IPS-NIHi7 (cell line): ENCODE measurements around the gene CEP63.

ENCODE experiments used
- DNase-seq: peaks from one replicate; pipeline ENCODE4 v3.0.0; 2012; ENCODE audit warnings: mixed read lengths; ENCODE audit errors: extremely low spot score

CEP63 gene

DNA sequence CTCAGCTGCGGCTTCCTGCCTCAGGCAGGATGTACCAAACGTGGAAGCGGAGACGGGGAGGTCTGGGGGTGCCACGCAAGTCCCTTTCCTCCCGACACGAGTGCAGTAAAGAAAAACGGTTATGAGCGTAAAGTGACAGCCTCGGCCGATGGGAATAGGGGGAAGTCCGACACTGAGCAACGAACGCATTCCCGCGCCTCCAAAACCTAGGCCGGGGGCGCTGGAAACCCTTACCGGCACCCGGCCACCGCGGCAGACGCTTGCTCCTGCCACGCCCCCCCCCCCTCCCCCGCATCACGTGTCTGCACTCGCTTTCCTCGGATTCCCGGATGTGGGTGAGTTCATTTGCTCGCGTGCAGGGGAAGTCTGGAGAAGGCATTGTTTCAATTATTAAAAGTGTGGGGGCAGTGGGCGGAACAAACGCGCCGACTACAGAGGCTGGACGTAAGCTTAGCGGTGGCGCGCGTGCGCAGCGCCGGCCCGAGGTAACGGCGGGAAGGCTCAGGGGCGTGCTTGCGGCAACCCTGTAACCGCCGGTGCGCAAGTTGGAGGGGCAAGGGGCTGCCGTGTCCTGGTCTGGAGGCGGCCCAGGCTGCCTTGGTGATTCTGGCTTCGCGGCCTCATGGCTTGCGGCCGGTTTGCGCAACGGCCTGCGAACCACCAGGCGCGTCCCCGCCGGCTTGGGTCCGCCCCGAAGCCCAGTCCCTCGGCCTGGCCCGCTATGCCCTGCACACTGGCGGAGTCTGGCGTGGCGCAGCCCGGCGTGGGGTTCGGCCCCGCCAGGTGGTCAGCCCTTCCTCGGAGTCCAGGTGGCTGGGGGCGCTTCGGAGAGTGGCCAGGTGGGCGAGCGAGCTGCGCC is at the start of gene CEP63, which contains the start of gene ANAPC13:
Gene CEP63 (plus strand): TSS at position 340 of the 859 bp plus-strand sequence. CDS start 9,264 bp downstream, outside the sequence.
Gene ANAPC13 (minus strand): TSS at position 268 of the 859 bp plus-strand sequence. CDS start 3,081 bp downstream, outside the sequence.
- peak; percentile 91 for DNase-seq

DNA sequence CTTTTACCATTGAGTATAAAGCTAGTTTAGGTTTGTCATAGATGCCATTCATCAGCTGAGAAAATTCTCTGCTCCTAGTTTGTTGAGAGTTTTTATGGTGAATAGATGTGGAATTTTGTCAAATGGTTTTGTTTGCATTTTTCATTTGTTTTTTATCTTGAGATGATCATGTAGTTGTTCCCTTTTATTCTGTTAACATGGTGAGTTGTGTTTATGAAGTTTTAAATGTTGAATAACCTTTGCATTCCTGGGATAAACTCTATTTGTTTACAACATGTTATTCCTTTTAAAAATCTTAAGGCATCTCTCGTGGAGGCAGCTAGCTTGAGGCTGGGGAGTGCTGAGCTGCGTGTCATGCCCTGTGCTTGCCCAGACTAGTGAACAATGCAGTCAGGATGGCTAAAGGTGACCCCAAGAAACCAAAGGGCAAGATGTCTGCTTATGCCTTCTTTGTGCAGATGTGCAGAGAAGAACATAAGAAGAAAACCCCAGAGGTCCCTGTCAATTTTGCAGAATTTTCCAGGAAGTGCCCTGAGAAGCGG is 48.6 kb upstream of the CEP63 start:
- DNase-seq = no peak

DNA sequence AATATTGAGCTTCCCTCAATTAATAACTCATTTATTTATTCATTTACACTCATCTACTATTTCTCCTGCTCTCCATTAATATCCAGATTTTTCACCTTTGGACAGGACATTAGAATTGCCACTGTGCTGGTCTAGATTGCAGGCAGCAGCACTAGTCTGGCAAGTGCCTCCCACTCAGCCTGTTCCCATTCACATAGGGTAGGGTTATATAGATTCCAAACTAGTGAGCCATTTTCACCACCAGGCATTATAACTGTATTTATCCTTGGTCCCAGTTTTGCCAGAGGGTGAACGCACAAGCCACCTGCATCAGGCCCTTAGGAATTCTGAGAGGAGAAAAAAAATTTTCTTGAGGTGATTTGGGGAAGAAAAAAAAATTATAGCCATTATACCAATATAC is 44.5 kb upstream of the CEP63 start:
- DNase-seq = no peak

DNA sequence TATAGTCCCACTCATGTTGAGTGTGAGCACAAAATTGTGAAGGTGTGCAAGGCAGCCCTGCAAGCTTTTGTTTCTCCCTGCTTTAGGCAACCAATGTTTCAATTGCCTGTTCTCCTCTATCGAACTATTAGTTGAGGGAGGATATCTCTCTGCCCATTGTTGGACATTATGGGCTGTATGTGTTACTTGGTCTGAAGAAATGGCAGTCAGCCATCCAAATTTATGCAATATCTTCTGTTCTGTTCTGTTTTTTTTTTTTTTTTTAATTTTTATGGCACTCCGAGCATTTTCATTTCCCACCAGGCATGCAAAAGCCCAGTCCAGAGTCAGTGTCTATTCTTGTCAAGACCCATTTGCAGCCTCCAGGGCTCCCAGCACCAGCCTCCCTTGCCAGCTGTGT is 44.0 kb upstream of the CEP63 start:
- DNase-seq = no peak

DNA sequence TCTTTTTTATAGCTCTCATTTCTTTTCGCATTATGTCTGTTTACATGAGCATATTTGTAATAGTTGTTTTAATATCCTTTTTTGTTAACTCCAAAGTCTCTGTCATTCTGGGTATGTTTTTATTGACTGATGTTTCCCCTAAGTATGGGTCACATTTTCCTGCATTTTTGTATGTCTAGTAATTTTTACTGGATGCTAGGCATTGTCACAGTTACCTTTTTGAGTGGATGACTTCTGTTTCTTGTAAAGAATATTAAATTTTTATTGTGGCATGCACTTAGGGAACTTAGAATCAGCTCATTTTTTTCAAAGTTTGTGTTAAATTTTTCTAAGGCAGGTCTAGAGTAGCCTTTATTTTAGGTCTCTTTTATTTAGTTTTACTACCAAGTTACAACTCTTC is 40.8 kb upstream of the CEP63 start:
- no peak for DNase-seq

DNA sequence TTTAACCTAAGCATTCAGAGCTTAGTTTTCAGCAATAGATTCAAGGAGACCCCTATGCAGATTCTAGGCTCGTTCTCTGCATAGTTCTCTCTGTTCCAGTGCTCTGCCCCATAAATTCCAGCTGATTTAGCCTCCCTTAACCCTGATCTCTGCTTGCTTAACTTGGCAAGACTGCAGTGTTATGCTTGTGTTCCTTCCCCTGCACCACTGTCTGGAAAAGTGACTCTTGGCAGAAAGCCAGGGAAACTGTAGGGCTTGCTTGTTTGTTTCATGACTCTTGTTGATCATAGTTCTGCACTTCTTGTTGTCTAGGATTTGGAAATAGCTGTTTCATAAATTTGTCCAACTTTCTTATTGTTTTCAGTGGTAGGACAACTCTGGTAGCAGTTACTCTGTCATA is 40.2 kb upstream of the CEP63 start:
- DNase-seq = no peak

DNA sequence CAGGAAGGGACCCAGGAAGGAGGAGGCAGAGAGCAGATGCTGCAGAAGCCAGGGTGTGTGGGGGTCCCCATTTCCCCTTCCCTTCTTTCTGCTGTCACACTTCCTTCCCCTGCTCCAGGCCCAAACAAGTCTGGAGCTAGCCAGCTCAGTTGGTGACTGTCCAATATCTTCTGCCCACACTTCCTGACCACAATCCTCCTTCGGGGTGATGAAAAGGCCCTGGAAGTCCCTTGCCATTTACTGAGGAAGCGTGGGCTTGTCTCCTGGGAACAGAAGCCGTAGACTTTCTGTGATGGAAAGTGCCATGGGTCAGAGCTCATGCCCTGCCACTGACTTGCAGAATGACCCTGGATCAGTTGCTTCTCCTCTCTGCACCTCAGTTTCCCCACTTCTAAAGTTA is 39.1 kb upstream of the CEP63 start:
- DNase-seq = no peak

DNA sequence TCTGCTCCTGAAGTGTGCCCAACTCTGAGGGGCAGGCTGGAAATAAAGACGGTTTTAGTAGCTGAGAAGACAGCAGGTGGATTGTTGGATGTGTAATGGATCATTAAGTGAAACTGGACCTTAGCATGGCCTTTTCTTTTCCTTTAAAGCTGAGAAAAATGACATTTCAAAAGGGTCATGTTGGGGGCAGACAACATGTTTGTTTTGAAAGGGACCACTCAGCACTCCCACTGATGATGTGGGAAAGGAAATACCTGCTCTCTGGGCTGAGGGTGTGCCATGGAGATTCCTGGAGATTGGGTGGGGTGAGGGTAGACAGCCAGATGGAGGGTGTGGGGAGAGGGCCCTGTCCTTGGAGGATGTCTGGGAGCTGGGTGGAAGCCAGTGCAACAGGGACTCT is 38.5 kb upstream of the CEP63 start:
- no peak for DNase-seq

DNA sequence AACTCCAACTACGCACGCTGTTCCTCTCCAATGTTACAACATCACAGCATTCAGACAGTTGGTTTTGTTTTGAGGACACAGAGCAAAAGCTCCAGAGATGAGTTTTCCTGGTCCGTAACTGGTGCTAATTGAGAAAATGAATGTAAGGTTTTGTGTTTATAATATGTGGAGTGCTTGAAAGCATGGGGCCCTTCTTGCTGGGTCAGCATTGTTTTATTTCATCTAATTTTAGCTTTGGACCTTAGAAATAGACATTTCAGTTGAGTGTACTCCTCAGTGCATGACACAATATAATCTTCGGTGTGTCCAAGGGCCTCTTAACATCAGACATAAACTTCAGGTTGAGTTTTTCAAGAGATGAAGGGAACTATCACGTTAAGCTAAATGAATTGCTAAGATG is 37.2 kb upstream of the CEP63 start:
- DNase-seq = no peak

GRCh38 chr3:134449277-134449676 is 36.6 kb upstream of the CEP63 start:
- peak; percentile 81 for DNase-seq

- no peak for DNase-seq
Observed at GRCh38 chr3:134449951-134450350, 35.9 kb upstream of the CEP63 start.

DNA sequence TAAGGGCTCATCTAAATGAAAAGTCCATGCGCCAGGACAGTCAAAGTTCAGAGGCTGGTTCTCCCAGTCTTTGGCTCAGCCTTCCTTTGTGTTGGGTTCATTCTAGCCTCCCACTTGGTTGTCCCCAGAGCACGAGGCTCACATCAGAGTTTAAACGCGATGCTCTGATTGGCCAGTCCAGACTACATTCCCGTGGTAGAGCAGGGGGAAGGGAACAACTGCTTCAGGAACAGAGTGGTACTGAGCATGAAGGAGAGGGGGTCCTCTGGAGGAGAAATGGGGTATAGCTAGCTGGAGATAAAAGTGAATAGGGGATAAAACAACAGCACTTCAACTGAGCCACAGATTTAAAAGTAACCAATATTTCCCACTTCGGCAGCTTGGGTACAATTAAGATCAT is 32.2 kb upstream of the CEP63 start:
- peak; percentile 79 for DNase-seq

DNA sequence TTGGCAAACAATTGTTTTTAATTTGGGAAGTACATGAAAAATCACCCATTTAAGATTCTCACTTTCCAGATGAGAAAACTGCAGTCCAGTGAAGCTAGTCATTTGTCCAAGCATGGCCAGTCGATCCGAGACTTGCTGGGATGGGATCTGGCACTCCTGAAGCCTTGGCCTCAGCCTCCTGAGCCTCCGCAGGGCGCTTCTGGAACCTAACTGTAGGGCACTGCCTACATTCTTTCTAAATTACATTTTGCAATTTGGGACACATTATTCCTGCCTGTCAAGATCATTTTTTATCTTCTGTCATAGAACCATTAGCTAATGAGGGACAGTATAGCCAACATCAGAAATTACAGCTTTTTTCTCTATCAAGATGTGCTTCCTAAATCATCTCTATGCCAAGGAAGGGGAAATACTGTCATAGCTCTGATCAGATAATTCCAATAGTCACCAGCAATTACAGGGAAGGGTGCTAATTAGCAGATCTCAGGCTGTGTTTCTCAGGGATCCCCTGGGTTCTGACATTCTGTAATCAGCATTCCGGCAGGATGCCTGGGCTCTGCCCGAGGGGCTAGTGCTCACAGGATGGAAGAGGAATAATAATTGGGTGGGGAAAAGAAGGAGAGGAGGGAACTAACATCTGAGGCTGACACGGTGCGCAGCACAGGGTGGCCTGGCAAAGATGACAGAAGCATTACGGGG is 28.3 kb upstream of the CEP63 start:
- no peak for DNase-seq

GRCh38 chr3:134458406-134458945 is 27.4 kb upstream of the CEP63 start:
- DNase-seq = no peak

DNA sequence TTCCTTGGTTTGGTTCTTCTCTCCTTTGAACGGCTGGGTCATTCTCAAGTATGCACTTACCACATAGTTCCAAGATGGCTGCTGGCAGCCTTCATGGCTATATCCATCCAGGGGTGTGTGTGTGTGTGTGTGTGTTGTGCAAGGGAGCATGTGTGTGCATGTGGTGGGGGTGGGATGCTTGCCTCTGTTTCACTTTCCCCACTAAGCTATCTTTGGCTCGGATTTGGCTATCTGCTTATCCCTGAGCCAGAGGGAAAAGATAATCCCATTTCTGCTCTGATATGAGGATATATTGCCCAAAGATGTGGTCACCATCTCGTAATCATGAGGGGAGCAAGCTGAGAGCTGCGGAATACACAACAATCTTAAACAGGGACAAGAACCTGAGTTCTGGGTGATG is 26.3 kb upstream of the CEP63 start:
- DNase-seq = no peak

GRCh38 chr3:134460965-134461364 is 24.9 kb upstream of the CEP63 start:
- DNase-seq = no peak

DNA sequence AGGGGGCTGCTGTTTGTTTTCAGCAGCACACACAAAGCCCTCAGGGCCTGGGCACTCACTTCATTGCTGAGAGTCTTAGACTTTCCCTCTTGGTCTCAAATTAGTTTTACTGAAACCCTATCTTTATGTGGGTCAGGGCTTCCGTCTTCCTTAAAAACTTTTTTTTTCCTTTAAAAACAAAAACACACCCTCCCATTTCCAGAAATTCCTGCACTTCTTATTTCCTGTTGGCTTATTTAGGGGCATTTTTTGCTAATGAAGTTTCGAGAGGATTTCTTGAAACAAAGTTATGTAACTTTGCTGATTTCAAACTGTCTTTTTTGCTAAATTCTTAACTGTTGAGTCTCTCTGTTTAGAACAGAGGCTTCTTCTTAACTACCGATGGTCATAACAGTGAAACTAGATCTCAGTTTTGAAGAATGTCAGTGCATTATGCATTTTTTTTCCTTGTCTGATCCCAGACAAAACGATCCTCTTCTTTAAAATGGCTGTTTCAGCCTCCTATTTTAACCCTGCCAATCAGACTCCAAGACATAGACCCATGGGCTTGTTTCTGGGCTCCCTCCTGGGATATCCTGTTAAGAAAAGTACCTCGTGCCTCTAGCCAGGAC is 23.4 kb upstream of the CEP63 start:
- DNase-seq = no peak

GRCh38 chr3:134463676-134464063 is 22.2 kb upstream of the CEP63 start:
- DNase-seq = no peak

- peak; percentile 82 for DNase-seq
Observed at GRCh38 chr3:134464064-134464688, 21.7 kb upstream of the CEP63 start.

GRCh38 chr3:134464689-134465365 is 21.0 kb upstream of the CEP63 start:
- no peak for DNase-seq

GRCh38 chr3:134466331-134466730 is 19.5 kb upstream of the CEP63 start:
- no peak for DNase-seq
